ENCODE results near the gene GPR179. TPM values are rescaled to one million over a fixed set of nuclear protein-coding genes. Genes with fewer than 3 reads are reported as not detected.

The GPR179 gene
- total and polyA plus RNA-seq, 9 donors, result 0.02 to 0.15 (median 0.10) TPM; not detected in 1

DNA sequence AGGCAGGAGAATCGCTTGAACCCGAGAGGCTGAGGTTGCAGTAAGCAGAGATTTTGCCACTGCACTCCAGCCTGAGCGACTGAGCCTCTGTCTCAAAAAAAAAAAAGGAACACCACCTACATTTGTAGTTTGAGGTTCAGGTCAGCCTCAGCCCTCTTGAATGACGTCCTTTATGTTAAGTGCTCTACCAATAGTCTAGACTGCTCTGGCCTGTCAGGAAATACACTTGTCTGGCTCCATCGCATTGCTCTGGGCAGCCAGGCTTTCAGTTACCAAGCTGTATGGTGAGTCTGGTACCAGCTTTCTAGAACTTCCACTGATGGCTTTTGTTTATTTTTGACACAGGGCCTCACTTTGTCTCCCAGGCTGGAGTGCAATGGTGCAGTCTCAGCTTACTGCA lies 19.3 kb upstream of the GPR179 start:
- intact Hi-C loops (cut with DNase I), result no loop called here
- 91 to 96% (median 95%) methylated on average over 5 of the region's 5 CpGs for WGBS, 3 donors
- no peaks in the 10 kb centered on the region for H3K9me3 ChIP-seq
- no peak overlapping the region for H3K4me3 ChIP-seq
- no peak overlapping the region for H3K27ac ChIP-seq
- DNase-seq, result no peak
- H3K36me3 ChIP-seq, result no peaks in the 10 kb centered on the region
- TF ChIP-seq, protein P1, sequence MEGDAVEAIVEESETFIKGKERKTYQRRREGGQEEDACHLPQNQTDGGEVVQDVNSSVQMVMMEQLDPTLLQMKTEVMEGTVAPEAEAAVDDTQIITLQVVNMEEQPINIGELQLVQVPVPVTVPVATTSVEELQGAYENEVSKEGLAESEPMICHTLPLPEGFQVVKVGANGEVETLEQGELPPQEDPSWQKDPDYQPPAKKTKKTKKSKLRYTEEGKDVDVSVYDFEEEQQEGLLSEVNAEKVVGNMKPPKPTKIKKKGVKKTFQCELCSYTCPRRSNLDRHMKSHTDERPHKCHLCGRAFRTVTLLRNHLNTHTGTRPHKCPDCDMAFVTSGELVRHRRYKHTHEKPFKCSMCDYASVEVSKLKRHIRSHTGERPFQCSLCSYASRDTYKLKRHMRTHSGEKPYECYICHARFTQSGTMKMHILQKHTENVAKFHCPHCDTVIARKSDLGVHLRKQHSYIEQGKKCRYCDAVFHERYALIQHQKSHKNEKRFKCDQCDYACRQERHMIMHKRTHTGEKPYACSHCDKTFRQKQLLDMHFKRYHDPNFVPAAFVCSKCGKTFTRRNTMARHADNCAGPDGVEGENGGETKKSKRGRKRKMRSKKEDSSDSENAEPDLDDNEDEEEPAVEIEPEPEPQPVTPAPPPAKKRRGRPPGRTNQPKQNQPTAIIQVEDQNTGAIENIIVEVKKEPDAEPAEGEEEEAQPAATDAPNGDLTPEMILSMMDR (IDR thresholded peaks at IDR 0.05), result no peak
- TF ChIP-seq EP300 (IDR thresholded peaks at IDR 0.05) (no peak), POLR2A (IDR thresholded peaks at IDR 0.05) (no peak)
- no peaks in the 10 kb centered on the region for H3K27me3 ChIP-seq
- peaks cover under 1% of the 10 kb centered on the region for H3K4me1 ChIP-seq (ENCODE audit: insufficient read depth)

DNA sequence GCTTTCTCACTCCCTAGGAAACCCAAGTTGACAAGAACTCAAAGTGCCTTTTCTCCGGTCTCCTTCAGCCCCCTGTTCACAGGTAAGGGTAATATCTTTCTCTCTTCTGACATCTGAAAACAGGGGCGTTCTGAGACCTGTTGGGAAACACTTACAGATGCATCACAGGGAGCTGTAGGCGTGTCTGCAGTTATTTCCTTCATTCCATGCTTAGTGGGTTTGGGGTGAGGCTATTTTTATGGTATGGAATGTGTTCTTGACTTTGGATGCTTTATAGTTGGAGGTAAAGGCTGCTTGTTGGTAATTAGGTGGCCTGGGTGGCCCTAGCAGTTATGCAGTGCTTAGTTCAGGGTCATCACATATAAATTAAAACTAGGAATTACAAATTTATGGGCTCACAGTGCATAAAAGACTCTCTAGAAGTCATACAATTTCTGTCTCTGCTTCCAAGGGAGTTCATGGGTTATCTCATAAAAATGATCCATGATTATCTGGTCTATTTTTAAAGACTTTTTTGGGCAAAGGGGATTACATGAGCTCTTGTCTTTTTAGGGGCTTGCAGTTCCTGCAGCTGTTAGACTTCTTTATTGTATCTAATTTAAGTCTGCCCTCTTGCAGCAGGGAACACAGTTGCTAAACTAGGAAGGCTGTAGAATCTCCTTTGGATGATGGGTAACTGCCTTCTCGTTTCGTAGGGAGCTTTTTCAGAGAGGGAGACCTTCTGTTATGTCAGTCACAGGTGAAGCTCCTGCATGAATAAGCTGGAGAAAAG lies 18.1 kb upstream of the GPR179 start:
- intact Hi-C loops (cut with DNase I), result no loop called here
- WGBS, 3 donors, result 75 to 79% (median 77%) methylated on average over 5 of the region's 5 CpGs
- DNase-seq, result no peak

DNA sequence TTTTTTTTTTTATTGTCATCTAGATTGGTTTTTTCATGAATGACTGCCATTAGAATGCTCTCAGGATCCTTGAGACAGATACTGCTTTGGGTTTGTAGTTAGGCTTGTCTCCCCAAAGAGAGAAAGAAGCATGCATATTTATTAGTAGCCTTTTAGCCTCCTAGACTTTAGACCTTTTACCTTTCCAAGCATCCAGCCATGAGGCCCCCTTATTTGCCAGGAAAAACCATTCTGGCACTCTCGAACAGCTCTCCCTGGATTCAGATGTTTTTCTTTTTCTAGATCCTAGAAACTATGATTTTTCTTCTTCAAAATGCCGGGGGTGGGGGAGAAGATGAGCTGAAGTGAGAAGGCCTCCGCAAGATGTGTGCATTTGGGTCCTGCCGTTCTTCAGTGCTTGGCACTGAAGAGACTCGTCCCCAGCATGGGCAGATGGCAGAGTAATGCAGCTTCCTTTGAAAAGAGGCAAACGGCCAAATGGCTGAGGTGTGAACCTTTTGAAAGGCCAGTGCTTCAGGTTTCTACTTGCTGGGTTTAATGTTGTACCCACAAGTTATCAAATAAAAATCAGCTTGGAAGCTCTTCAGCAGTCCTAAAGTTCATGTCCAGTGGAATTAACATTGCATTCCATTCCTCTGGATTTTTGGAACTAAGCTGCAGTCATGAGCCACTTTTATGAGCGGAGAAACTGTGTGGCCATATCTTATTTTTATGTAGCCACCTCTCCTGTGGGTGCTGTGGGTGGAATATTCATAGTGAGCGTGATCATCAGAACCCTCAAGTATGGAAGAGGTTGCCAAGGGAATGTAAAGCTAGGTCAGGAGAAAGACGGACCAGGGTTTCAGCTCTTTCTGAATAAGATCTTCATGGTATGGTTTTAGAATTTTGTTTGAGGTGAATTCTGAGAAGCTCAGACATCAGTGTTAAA lies 15.1 kb upstream of the GPR179 start:
- no peak overlapping the region for H3K27ac ChIP-seq
- H3K27me3 ChIP-seq, result no peaks in the 10 kb centered on the region
- intact Hi-C loops (cut with DNase I), result loop anchor here in 2 of 4 donors (10.0 kb wide), 2 partner anchors 56 to 396 kb away; partner anchors contain the start of gene PSMB3 (in 1 of the 2)
- TF ChIP-seq POLR2A (IDR thresholded peaks at IDR 0.05) (no peak), EP300 (IDR thresholded peaks at IDR 0.05) (no peak)
- TF ChIP-seq, protein P1 (IDR thresholded peaks at IDR 0.05), result no peak
- H3K36me3 ChIP-seq, result no peaks in the 10 kb centered on the region
- WGBS, 3 donors, result 62 to 72% (median 69%) methylated on average over 9 of the region's 9 CpGs
- no peak overlapping the region for H3K4me3 ChIP-seq
- peaks cover 8% of the 10 kb centered on the region for H3K4me1 ChIP-seq (ENCODE audit: insufficient read depth)
- DNase-seq, result no peak
- no peaks in the 10 kb centered on the region for H3K9me3 ChIP-seq

More for the DNA sequence above, 18.1 kb upstream of the GPR179 start:
- TF ChIP-seq, protein P1 (IDR thresholded peaks at IDR 0.05), result no peak
- TF ChIP-seq POLR2A (IDR thresholded peaks at IDR 0.05), result no peak
- TF ChIP-seq EP300 (IDR thresholded peaks at IDR 0.05), result no peak
- Histone ChIP-seq H3K27me3 (no peaks in the 10 kb centered on the region), H3K4me3 (no peak overlapping the region), H3K36me3 (no peaks in the 10 kb centered on the region), H3K27ac (no peak overlapping the region), H3K4me1 (ENCODE audit: insufficient read depth) (peaks cover 2% of the 10 kb centered on the region), H3K9me3 (no peaks in the 10 kb centered on the region)

DNA sequence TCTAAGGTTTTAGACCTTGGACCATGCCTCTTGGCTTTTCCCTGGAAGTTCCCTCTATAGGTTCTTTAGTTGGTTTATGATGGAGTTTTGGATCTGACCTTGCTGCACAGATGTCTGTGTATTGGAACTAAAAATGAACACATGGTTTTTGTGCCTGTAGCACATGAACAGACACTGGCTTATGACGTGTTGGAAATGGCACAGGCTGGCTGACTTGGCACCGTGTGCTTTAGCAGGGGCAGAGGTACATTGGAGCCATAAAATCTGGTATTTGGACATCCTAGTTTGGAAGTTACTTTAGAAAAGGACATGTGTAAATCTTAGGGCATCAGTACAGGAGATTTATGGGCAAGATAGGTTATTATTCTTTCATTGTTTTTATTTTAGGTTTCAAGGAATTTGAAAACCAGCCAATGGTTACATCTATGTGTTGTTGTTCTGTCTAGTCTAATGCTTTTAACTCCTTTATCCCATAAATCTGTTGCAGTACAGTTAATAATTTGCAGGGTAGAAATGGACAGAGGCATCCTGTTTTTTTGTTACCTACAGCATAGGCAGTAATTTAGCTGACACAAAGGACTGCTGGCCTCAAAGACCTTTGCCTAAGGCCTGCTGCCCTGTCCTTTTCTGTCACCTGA lies 13.8 kb upstream of the GPR179 start:
- TF ChIP-seq EP300 (IDR thresholded peaks at IDR 0.05) (no peak), POLR2A (IDR thresholded peaks at IDR 0.05) (no peak)
- TF ChIP-seq, protein P1 (IDR thresholded peaks at IDR 0.05), result no peak
- intact Hi-C loops (cut with DNase I), result loop anchor here in 2 of 4 donors (10.0 kb wide), 2 partner anchors 57 to 397 kb away; partner anchors contain the start of gene PSMB3 (in 1 of the 2)
- no peak for DNase-seq
- Histone ChIP-seq H3K4me3 (no peak overlapping the region), H3K36me3 (no peaks in the 10 kb centered on the region), H3K9me3 (no peaks in the 10 kb centered on the region), H3K27me3 (no peaks in the 10 kb centered on the region), H3K4me1 (ENCODE audit: insufficient read depth) (peaks cover 12% of the 10 kb centered on the region), H3K27ac (no peak overlapping the region)
- 6 to 21% (median 10%) methylated on average over 2 of the region's 2 CpGs for WGBS, 3 donors

All from ovary (tissue), 9 donors.